ENCODE results near the gene JADE1.

DNA sequence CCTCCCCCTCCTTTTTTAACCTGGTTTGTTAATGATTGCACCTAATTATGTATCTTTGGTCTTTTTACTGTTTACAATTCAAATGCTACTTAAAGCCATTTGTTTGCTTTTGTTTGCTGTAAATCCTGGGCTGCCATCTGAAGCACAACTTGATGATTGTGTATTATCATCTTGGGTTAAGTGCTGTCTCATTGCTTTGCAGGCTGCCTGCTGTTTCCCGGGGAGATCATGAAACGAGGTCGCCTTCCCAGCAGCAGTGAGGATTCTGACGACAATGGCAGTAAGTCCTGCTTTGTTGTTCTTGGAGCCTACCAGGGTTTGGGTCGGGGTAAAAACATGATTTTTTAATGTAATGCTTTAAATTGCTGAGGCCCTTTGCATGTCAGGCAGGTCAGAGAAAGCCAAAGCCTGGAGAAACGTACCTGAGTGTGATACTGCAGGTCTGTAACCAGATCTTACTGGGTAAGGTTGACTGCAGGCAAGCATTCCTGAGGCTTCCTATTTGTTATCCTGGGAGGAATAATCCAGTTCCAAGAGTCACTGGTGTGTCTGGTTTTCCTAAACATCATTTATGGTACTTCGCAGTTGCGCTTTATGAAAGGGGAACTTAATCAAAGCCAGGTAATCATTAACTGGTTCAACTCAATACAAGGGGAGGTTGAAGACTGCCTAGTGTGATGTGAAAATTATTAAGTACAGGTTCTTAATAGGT is 22.2 kb downstream of the JADE1 start:
- no peak for TF ChIP-seq POLR2A (IDR thresholded peaks at IDR 0.05)
- TF ChIP-seq, protein P1, sequence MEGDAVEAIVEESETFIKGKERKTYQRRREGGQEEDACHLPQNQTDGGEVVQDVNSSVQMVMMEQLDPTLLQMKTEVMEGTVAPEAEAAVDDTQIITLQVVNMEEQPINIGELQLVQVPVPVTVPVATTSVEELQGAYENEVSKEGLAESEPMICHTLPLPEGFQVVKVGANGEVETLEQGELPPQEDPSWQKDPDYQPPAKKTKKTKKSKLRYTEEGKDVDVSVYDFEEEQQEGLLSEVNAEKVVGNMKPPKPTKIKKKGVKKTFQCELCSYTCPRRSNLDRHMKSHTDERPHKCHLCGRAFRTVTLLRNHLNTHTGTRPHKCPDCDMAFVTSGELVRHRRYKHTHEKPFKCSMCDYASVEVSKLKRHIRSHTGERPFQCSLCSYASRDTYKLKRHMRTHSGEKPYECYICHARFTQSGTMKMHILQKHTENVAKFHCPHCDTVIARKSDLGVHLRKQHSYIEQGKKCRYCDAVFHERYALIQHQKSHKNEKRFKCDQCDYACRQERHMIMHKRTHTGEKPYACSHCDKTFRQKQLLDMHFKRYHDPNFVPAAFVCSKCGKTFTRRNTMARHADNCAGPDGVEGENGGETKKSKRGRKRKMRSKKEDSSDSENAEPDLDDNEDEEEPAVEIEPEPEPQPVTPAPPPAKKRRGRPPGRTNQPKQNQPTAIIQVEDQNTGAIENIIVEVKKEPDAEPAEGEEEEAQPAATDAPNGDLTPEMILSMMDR (IDR thresholded peaks at IDR 0.05): no peak
